ENCODE results near the gene FNBP1. TPM values are rescaled to one million over a fixed set of nuclear protein-coding genes. Genes with fewer than 3 reads are reported as not detected.
A peak's percentile ranks its signal among the peaks of the same experiment; 100 is the strongest.

The FNBP1 gene
- total RNA-seq, 1 experiment from 2014 or later: 43.6 TPM

GRCh38 chr9:129886226-129887174 is 156.5 kb downstream of the FNBP1 start:
- H3K36me3 Mint-ChIP-seq: no peaks in the 10 kb centered on the region
- H3K4me3 Mint-ChIP-seq: no peak overlapping the region
- H3K27me3 Mint-ChIP-seq (ENCODE audit: low read depth): no peaks in the 10 kb centered on the region
- DNase-seq (ENCODE audit: low spot score): no peak
- H3K9me3 Mint-ChIP-seq: no peaks in the 10 kb centered on the region
- ATAC-seq: no peak
- H3K27ac Mint-ChIP-seq: peak overlapping the region; percentile 53; the same call in 1 of the 2 replicates
- ChIA-PET CTCF (interaction anchor here (0.6 to 1.2 kb wide), 7 partner anchors 11 to 858 kb away, joined by 3 to 7 read pairs (median 3); partner anchors contain the start of gene SH3GLB2), POLR2A (interaction anchor here (0.6 kb wide), 1 partner anchor 498 kb away, joined by 4 read pairs; no protein-coding TSS in a partner anchor)
- TF ChIP-seq NFYB (CRISPR knock-in tag; conservative IDR thresholded peaks at IDR 0.05; ENCODE audit: low read depth) (no peak), ZNF232 (CRISPR knock-in tag; IDR thresholded peaks at IDR 0.05) (no peak), FOXJ3 (CRISPR knock-in tag; IDR thresholded peaks at IDR 0.05; ENCODE audit: borderline replicate concordance) (no peak), CREB1 (CRISPR knock-in tag; IDR thresholded peaks at IDR 0.05) (no peak), OVOL2 (CRISPR knock-in tag; IDR thresholded peaks at IDR 0.05; ENCODE audit: borderline replicate concordance) (no peak), ZNF263 (CRISPR knock-in tag; IDR thresholded peaks at IDR 0.05; ENCODE audit: low read depth) (no peak), FOXK1 (CRISPR knock-in tag; IDR thresholded peaks at IDR 0.05) (no peak)
- H3K4me1 Mint-ChIP-seq: peaks cover 65% of the 10 kb centered on the region

- Mint-ChIP-seq H3K36me3 (no peaks in the 10 kb centered on the region), H3K9me3 (no peaks in the 10 kb centered on the region), H3K27me3 (ENCODE audit: low read depth) (no peaks in the 10 kb centered on the region), H3K4me3 (peak overlapping the region; percentile 63), H3K27ac (no peak overlapping the region), H3K4me1 (peaks cover 59% of the 10 kb centered on the region)
- no peak for TF ChIP-seq GRHL2 (CRISPR knock-in tag; IDR thresholded peaks at IDR 0.05; ENCODE audit: insufficient replicate concordance, severe bottlenecking)
- peak; percentile 73 for TF ChIP-seq ZNF423 (CRISPR knock-in tag; IDR thresholded peaks at IDR 0.05)
- TF ChIP-seq FOXJ3 (CRISPR knock-in tag; IDR thresholded peaks at IDR 0.05; ENCODE audit: borderline replicate concordance): no peak
- TF ChIP-seq FOXP1 (CRISPR knock-in tag; IDR thresholded peaks at IDR 0.05; ENCODE audit: borderline replicate concordance): peak; percentile 52; the same call in 1 of the 2 replicates
- no peak for TF ChIP-seq TEAD4 (CRISPR knock-in tag; IDR thresholded peaks at IDR 0.05)
- 0 out of 2 replicates have a peak, but pooled peaks have one; percentile 7 for TF ChIP-seq TEAD1 (CRISPR knock-in tag; IDR thresholded peaks at IDR 0.05)
- peak; percentile 62; the same call in 1 of the 2 replicates for TF ChIP-seq HMGXB4 (CRISPR knock-in tag; IDR thresholded peaks at IDR 0.05)
- peak; percentile 45; the same call in 1 of the 2 replicates for TF ChIP-seq CTCF (IDR thresholded peaks at IDR 0.05)
- peak; percentile 74; the same call in 1 of the 2 replicates for TF ChIP-seq SP1 (CRISPR knock-in tag; conservative IDR thresholded peaks at IDR 0.05)
- TF ChIP-seq STAT6 (CRISPR knock-in tag; conservative IDR thresholded peaks at IDR 0.05; ENCODE audit: low read depth): no peak
- TF ChIP-seq ZNF317 (CRISPR knock-in tag; IDR thresholded peaks at IDR 0.05; ENCODE audit: borderline replicate concordance, low read depth): no peak
- TF ChIP-seq MYBL2 (CRISPR knock-in tag; IDR thresholded peaks at IDR 0.05): no peak
- TF ChIP-seq CREM (CRISPR knock-in tag; IDR thresholded peaks at IDR 0.05): no peak
- TF ChIP-seq ESRRA (CRISPR knock-in tag; IDR thresholded peaks at IDR 0.05; ENCODE audit: borderline replicate concordance): no peak
- TF ChIP-seq CDX4 (CRISPR knock-in tag; IDR thresholded peaks at IDR 0.05; ENCODE audit: borderline replicate concordance): no peak
- TF ChIP-seq ETV6 (CRISPR knock-in tag; IDR thresholded peaks at IDR 0.05): no peak
- TF ChIP-seq NR1H2 (CRISPR knock-in tag; IDR thresholded peaks at IDR 0.05): no peak
- TF ChIP-seq ZNF232 (CRISPR knock-in tag; IDR thresholded peaks at IDR 0.05): no peak
- DNase-seq (ENCODE audit: low spot score) (peak; percentile 91), ATAC-seq (peak; percentile 38)
- CTCF ChIA-PET: interaction anchor here (0.7 to 1.5 kb wide), 6 partner anchors 10 to 221 kb away, joined by 3 to 5 read pairs (median 4); no protein-coding TSS in a partner anchor
- POLR2A ChIA-PET: interaction anchor here (0.6 kb wide), 1 partner anchor 498 kb away, joined by 4 read pairs; no protein-coding TSS in a partner anchor
These were observed 157.3 kb downstream of the FNBP1 start for GRCh38 chr9:129885670-129886106.
